Hematopoietic multipotent progenitor cell (in vitro differentiated cells): ENCODE data around the gene KCNMA1. TPM values are rescaled to one million over a fixed set of nuclear protein-coding genes. Genes with fewer than 3 reads are reported as not detected.
A peak's percentile ranks its signal among the peaks of the same experiment; 100 is the strongest.

Experiments used
- DNase-seq, 3 donors: peaks; one replicate each; pipeline ENCODE4 v3.0.0-alpha.2; 2011 to 2015; ENCODE audit warnings: low read depth in 2 of 3, low spot score in 2 of 3
- small RNA-seq: library from RNA; depleted of rRNA; stranded (forward); fragments of <200 nt; gene quantifications from one replicate; pipeline ENCODE3, GENCODE V24; 2012
- total RNA-seq: library from RNA; depleted of rRNA; stranded (reverse); fragments of >200 nt; gene quantifications from one replicate; pipeline ENCODE4 v1.2.3, GENCODE V29; 2012

The KCNMA1 gene
- total RNA-seq, 1 donor, result 0.27 TPM

DNA sequence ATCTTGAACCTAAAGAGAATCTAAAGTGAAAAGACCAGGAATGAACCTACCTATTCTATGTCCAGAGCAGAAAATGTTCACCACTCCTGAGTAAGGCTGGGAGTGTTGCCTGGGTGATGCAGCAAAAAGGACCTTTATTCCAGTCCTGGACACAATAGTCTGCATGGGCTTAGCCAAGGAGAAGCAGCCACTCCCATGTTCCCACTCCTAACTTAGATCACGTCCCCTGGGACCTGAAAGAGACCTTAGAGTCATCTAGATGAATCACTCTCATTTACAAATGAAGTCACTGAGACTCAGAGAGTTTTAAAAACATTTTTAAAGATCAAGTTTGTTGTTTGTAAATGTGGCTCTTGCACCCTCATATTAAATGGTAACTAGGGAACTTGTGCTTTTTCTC, 763.4 kb downstream of the KCNMA1 start:
- no peak for DNase-seq

DNA sequence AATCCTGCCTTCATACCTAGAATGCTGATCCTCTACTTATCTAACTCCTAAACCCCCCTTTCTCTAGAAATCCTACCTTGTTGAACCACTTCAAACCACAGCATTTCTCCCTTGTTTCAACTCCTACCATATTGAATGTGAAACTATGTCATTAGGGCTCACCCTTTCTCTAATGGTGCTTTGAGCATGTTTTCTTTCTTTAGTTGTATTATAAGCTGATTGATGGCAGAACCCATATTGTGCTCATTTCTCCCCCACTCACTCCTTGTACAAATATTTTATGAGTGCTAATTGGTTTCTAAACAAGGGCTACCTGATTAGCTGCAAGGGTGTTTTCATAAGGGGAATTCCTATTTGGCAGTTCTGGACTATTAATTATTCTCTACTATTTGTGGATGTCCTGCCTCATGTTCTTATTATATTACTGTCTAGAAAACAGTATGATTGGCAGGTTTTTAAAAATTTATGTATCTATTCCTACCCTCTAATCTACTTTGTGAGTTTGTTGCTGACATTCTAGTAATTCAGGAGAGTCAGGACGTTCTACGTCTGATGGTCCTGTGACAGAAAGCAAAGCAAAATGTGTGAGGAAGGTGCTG, 765.8 kb downstream of the KCNMA1 start:
- DNase-seq, result no peak

DNA sequence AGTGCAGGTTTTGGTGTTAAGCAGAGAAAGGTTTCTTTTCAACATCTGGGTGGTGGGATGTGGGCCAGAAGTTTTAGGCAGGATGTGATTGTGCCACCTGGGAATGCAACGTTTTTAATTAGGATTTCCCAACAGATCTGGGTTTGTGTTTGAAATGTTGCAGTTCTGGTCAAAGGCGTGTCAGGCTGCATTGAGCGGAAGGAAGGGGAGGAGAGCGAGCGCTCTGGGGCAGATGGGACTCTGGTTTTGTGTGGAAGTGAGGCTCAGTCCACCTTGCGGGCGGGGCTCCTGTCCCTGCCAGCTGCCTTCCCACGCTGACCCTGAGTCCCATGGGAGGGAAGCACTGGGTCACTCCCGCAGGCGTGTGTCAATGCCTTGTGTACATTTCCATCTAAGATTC, 767.7 kb downstream of the KCNMA1 start:
- DNase-seq, result no peak

DNA sequence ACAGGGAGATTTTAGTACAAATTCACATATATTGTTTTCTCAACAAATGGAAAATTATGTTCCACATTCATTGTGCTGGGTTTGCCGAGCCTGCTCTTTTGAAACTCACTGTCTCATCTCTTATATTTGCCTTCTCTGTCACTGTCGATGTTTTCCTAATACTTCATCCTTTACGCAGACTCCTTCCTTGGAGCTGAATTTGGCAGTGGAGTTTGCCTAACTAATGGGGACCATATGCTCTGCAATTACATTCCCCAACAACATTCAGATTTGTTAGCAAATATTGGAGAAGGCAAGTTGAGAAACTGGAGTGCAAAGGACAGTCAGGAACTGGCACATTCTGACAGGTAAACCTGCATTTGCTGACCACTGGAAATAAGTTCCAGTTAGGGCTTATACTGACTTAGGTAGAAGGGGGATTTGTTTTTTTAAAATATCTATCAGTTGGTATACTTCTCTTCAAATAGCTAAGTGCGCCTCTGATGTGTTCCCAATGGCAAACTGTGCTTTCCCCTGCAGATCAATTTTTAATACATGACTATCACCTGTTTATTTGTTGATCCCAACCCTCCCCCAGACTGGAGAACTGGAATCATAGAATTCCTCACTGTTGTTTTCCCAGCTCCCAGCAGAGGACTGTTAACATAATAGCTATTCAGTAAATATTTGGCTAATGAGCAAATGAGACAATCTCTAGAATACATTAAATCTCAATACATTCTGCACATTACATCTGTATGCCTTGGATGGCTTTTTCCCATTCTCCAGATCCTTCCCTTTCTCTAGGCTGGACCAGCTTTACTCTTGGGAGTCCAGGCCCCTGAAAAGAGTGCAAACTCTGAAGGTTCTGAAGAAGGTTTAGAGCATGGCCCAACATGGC, 769.3 kb downstream of the KCNMA1 start:
- DNase-seq, result no peak

DNA sequence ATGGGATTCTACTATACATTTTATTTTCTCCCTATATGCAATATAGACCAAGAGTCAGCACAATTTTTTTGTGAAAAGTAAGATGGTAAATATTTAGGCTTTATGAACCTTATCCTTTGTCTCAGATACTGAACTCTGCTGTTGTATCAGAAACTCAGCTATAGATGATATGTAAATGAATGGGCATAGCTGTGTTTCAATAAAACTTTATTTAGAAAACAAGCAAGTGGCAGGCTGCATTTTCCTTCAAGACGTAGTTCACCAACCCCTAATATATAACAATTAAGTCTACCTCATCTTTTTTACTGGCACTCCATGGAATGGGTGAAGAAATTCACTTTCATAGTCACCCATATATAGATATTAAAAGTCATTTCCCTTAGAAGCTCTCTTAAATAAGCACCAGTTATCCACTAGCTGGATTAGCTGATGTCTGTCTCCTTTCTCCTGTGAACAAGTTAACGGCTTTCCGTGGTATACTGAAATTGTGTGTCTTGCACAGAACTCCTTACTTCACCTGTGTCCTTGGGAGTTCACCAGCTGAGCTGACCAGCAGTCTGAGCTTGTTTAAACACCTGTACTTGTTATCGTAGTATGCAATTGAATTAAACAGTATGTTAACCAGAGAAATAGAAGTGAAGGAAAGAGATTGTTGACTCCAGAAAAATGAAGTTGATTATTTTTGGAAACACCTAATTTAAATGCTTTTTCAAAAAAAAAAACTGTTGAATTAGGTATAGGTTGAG, 770.6 kb downstream of the KCNMA1 start:
- DNase-seq, result no peak

DNA sequence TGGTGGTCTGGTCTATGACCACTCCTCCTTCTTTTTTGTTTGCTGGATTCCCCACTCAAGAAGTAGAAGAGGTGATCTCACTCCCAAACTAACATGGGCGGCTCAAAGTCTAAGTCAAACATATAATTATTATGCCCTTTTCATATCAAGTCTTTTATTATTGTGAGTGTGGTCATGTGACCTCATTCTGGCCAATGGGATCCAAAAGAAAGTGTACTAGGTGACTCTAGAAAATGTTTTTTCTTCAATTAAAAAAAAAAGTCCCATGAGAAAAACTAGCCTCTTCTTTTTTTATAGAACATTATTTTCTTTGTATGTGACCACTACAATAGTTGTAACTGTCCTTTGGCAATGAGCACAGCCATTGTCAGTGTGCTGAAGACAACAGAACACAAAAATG, 772.7 kb downstream of the KCNMA1 start:
- DNase-seq, result no peak

DNA sequence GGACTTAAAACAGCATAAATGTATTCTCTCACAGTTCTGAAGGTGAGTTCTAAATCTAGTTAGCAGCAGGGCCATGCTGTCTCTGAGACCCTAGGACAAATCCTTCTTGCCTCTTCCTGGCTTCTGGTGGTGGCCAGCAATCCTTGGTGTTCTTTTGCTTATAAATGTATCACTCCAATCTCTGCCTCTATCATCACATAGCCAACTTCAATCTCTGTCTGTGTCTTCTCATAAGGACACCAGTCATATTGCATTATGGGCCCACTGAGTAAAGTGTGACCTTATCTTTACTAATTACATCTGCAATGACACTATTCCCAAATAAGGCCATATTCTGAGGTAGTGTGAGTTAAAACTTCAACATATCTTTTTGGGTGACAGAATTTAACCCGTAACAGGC, 778.9 kb downstream of the KCNMA1 start:
- DNase-seq, result no peak

DNA sequence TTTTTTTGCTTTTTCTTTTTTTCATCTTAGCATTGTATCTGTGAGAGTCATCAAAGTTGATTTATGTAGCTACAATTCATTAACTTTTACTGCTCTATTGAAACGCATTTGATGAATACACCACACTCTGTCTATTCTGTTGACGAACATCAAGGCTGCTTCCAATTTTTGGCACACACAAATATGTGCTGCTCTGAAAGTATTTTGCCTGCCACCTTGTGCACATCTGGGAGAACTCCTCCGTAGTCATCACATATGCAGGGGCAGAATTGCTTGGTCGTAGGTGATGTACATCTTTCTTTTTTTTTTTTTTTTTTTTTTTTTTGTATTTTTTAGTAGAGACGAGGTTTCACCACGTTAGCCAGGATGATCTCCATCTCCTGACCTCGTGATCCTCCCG, 796.8 kb downstream of the KCNMA1 start:
- no peak for DNase-seq

DNA sequence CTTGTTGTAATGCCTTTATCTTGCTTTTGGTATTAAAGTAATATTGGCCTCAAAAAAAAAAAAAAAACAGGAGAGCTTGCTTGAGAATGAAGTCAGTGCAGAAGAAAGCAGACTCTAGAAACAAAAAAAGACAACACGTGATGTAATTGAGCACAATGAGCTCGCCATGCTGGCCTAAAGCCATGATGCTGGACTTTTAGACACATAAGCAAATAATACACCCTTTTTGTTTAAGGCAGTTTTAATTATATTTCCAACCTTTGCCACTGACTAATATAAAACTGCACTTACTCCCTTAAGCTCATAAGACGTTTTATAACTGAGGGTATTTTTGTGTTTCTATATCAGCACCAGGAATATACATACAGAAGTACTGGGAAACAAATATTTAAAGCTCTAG, 798.3 kb downstream of the KCNMA1 start:
- DNase-seq, result no peak

DNA sequence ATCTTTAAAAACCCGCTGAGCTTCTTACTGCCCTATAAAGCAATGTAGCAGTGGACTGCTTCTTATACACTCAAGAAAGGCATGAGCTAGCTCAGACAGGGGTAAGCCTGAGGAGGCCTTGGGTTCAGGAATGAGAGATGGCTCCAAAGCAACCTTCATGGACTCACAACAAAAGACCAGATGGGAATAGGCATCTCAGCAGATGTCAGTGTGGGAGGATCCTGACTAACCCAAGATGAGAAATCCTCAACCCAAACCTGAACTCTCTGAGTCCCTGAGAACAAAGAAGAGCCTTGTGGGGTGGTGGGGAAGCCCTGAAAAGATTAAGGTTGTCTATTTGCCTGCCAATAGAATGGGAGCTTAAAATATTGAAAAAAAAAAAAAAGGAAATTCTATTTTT, 807.4 kb downstream of the KCNMA1 start:
- DNase-seq, result no peak

DNA sequence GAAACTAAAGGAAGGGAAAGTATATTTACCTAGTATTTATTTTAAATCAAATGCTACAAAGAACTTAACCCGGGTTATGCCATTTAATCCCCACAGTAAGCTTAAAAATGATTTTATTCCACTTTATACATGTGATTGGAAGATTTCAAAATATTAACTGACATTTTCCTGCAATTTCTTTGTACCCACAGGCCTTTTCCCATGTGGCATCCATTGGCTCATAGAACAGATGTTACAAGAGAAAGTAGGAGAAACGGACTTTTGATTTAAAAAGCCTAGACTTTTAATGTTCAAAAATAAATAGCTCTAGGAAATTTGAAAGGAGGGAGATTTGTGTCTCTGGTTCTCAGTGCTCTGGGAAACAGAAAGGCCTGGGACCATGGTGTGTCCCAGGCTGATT, 807.9 kb downstream of the KCNMA1 start:
- DNase-seq, result no peak

Small RNAs within 50 kb of the gene (small RNA-seq; reads per million reads assigned to genes)
- gene ATP5MC1P8, result not detected
- gene COX6CP15, result not detected
- not detected for gene RF00322
- gene RNA5SP321, result 1.1 reads per million, percentile 37 among the genes with 10 or more reads in this experiment
